A549 (cell line): ENCODE data around the gene BANF1. TPM values are rescaled to one million over a fixed set of nuclear protein-coding genes. Genes with fewer than 3 reads are reported as not detected.
"Not testable (repeated sequence)": the region's sequence is repeated elsewhere in the genome, so short reads cannot be mapped to it uniquely, and the experiment has no call there.

ENCODE experiments used
- ATAC-seq, 2 experiments: fragments of 200-7000 bp in 1 of 2; fragments of >200 bp in 1 of 2; cut with Nextera tagmentation in 1 of 2; cut with Tn5 transposase in 1 of 2; 3 replicates each; pipeline versions ENCODE4 v1.8.0 to v1.9.1; 2018 to 2020; ENCODE audit warnings: mild to moderate bottlenecking in 1 of 2, moderate library complexity in 1 of 2
- CTCF ChIA-PET: fragments of 300-600 bp; sonication (Branson Sonifier 250); formaldehyde crosslinking; extraction: SDS; loops from one replicate; lab custom pipeline; 2021; ENCODE audit warnings: antibody characterized with exemption, inconsistent platforms; lab: Yijun Ruan, JAX
- POLR2A ChIA-PET: fragments of 350-600 bp; formaldehyde crosslinking; extraction: SDS; loops from one replicate; lab custom pipeline; 2021; ENCODE audit warnings: antibody characterized with exemption, inconsistent platforms; lab: Yijun Ruan, JAX
- DNase-seq, 2 experiments: peaks; one replicate each; pipeline versions ENCODE4 v3.0.0 to v3.0.0-alpha.2; 2011 to 2016; ENCODE audit warnings: low read depth in 1 of 2, low spot score in 1 of 2
- FAIRE-seq: peaks from 2 replicates; lab custom pipeline; 2011; peaks lifted over from hg19 to GRCh38; lab: Jason Lieb, UNC
- H3K27ac ChIP-seq, 2 experiments: fragments of >200 bp; sonication (Bioruptor Twin); formaldehyde crosslinking; 3 replicates each; pipeline ENCODE4 v1.5.1; 2016 to 2017
- H3K4me1 ChIP-seq: fragments of >200 bp; sonication (Bioruptor Twin); formaldehyde crosslinking; 3 replicates; pipeline ENCODE4 v1.6.1; 2016
- H3K4me2 ChIP-seq: fragments of >200 bp; sonication (Bioruptor Twin); formaldehyde crosslinking; 3 replicates; pipeline ENCODE4 v1.6.1; 2016
- H3K4me3 ChIP-seq: fragments of >200 bp; sonication (Bioruptor Twin); formaldehyde crosslinking; 3 replicates; pipeline ENCODE4 v1.5.1; 2016
- H3K9me3 ChIP-seq: fragments of >200 bp; sonication (Bioruptor Twin); formaldehyde crosslinking; 3 replicates; pipeline ENCODE4 v1.6.1; 2016
- BCL3 ChIP-seq: fragments of >200 bp; sonication (Bioruptor Twin); formaldehyde crosslinking; IDR thresholded peaks from 3 replicates; pipeline ENCODE4 v1.6.1; 2016
- CTCF ChIP-seq: fragments of >200 bp; sonication (Bioruptor Twin); formaldehyde crosslinking; IDR thresholded peaks from 3 replicates; pipeline ENCODE4 v1.5.1; 2016
- E2F6 ChIP-seq: IDR thresholded peaks from 2 replicates; pipeline ENCODE4 v1.6.1; 2012; ENCODE audit warnings: low read depth, borderline replicate concordance
- EHF ChIP-seq: fragments of 250-450 bp; sonication (Bioruptor Pico); IDR thresholded peaks from 2 replicates; pipeline ENCODE4 v1.5.0; 2020; ENCODE audit warnings: mild to moderate bottlenecking
- EHMT2 ChIP-seq: fragments of 200-600 bp; sonication (generic); IDR thresholded peaks from 2 replicates; pipeline ENCODE4 v1.6.1; 2016; ENCODE audit warnings: antibody characterized with exemption, low read depth, mild to moderate bottlenecking, moderate library complexity
- ELK1 ChIP-seq: fragments of 150-350 bp; IDR thresholded peaks from 2 replicates; pipeline ENCODE4 v1.6.1; 2014; ENCODE audit warnings: low read depth, mild to moderate bottlenecking, low read length
- HOXA7 ChIP-seq: fragments of 250-450 bp; sonication (Bioruptor Pico); IDR thresholded peaks from 2 replicates; pipeline ENCODE4 v1.5.0; 2020; ENCODE audit warnings: mild to moderate bottlenecking, moderate library complexity
- JUNB ChIP-seq: fragments of >200 bp; sonication (Bioruptor Twin); formaldehyde crosslinking; IDR thresholded peaks from 2 replicates; pipeline ENCODE4 v1.6.1; 2016
- KDM5A ChIP-seq: fragments of 200-600 bp; sonication (generic); IDR thresholded peaks from 2 replicates; pipeline ENCODE4 v1.6.1; 2016; ENCODE audit warnings: antibody characterized with exemption, mild to moderate bottlenecking
- MAX ChIP-seq: IDR thresholded peaks from 2 replicates; pipeline ENCODE4 v1.6.1; 2012
- NPAS2 ChIP-seq: fragments of 250-450 bp; sonication (Bioruptor Pico); IDR thresholded peaks from 2 replicates; pipeline ENCODE4 v1.8.0; 2022; ENCODE audit warnings: mild to moderate bottlenecking, moderate library complexity, borderline replicate concordance
- PBX3 ChIP-seq: IDR thresholded peaks from 2 replicates; pipeline ENCODE4 v1.6.1; 2012
- PHF8 ChIP-seq: fragments of 200-600 bp; sonication (generic); IDR thresholded peaks from 2 replicates; pipeline ENCODE4 v1.6.1; 2016; ENCODE audit warnings: low read depth, mild to moderate bottlenecking, antibody characterized with exemption, moderate library complexity, borderline replicate concordance
- RAD21 ChIP-seq, 2 experiments: fragments of >200 bp in 1 of 2; sonication (Bioruptor Twin) in 1 of 2; formaldehyde crosslinking in 1 of 2; IDR thresholded peaks in 1 of 2; conservative IDR thresholded peaks in 1 of 2; 2 replicates in 1 of 2; 3 replicates in 1 of 2; pipeline ENCODE4 v1.6.1; 2012 to 2018; ENCODE audit warnings: inconsistent platforms in 1 of 2
- RFX5 ChIP-seq: fragments of 450-650 bp; IDR thresholded peaks from 2 replicates; pipeline ENCODE4 v1.7.1; 2014; ENCODE audit warnings: antibody characterized with exemption, mild to moderate bottlenecking, moderate library complexity
- SMC3 ChIP-seq: fragments of >200 bp; sonication (Bioruptor Twin); formaldehyde crosslinking; IDR thresholded peaks from 3 replicates; pipeline ENCODE4 v1.6.1; 2018; ENCODE audit warnings: inconsistent platforms
- TFCP2L1 ChIP-seq: fragments of 250-450 bp; sonication (Bioruptor Pico); IDR thresholded peaks from 2 replicates; pipeline ENCODE4 v1.5.0; 2021; ENCODE audit warnings: mild to moderate bottlenecking
- TP53 ChIP-seq: fragments of 250-450 bp; sonication (Bioruptor Pico); IDR thresholded peaks from 2 replicates; pipeline ENCODE4 v1.5.0; 2021; ENCODE audit warnings: mild to moderate bottlenecking, moderate library complexity
- WGBS: methylation state at CpG from one replicate; pipeline ENCODE4 v1.1.6; 2017; ENCODE audit errors: missing lambda C conversion rate; 5-methylcytosine and 5-hydroxymethylcytosine counted together
- polyA plus RNA-seq, 4 experiments: library from polyadenylated mRNA; depleted of rRNA in 3 of 4; stranded (reverse); fragments of >200 nt; fragmentation: RNase III in 1 of 4; extraction: RNeasy Plus Mini Kit Qiagen cat#74134 plus additional on column Dnase treatment in 1 of 4; gene quantifications; 2 replicates in 3 of 4; 3 replicates in 1 of 4; pipeline ENCODE4 v1.2.3, GENCODE V29; 2011 to 2017

The BANF1 gene
- polyA plus RNA-seq, 2 of the 4 experiments (the other 2 are of a cell fraction) = 309 to 399 TPM

GRCh38 chr11:66022401-66023185, 20.3 kb downstream of the BANF1 start:
- POLR2A ChIA-PET = interaction anchor here (0.5 to 1.0 kb wide), 7 partner anchors 9 to 132 kb away, joined by 3 to 6 read pairs (median 4); partner anchors contain the start of genes CCDC85B and SF3B2
- TF ChIP-seq PBX3 (no peak), TFCP2L1 (CRISPR knock-in tag) (no peak), PHF8 (no peak), BCL3 (no peak), MAX (peak; percentile 62), NPAS2 (CRISPR knock-in tag) (no peak), CTCF (peak; percentile 84), E2F6 (peak; percentile 55; the same call in 1 of the 2 replicates), SMC3 (peak; percentile 61; the same call in 1 of the 3 replicates), EHF (CRISPR knock-in tag) (no peak), JUNB (no peak), RFX5 (no peak), KDM5A (no peak), HOXA7 (no peak), TP53 (CRISPR knock-in tag) (no peak), ELK1 (no peak), EHMT2 (no peak), RAD21 (conservative IDR thresholded peaks at IDR 0.05 in 1 of 2, IDR thresholded peaks at IDR 0.05 in 1 of 2) (peak; percentile 72 to 75)
- 13% methylated on average over 44 of the region's 46 CpGs for WGBS
- ATAC-seq (peak; percentile 78 to 92), FAIRE-seq (no peak), DNase-seq (peak; percentile 72 to 82)
- Histone ChIP-seq H3K9me3 (no peaks in the 10 kb centered on the region), H3K4me3 (peak overlapping the region; percentile 33), H3K4me2 (peak overlapping the region; percentile 82), H3K27ac (peak overlapping the region; percentile 50 to 77), H3K4me1 (peaks cover 12% of the 10 kb centered on the region)
- CTCF ChIA-PET = interaction anchor here (0.6 to 6.5 kb wide), 53 partner anchors 9 to 608 kb away, joined by 3 to 188 read pairs (median 4); partner anchors contain the start of genes BANF1, CCDC85B, CST6 and FIBP

- peaks cover 12% of the 10 kb centered on the region for H3K4me1 ChIP-seq
- H3K4me2 ChIP-seq, ATAC-seq, DNase-seq, FAIRE-seq, H3K4me3 ChIP-seq, H3K27ac ChIP-seq, H3K9me3 ChIP-seq: not testable (repeated sequence)
- CTCF ChIA-PET = interaction anchor here (0.6 to 6.5 kb wide), 32 partner anchors 8 to 607 kb away, joined by 3 to 188 read pairs (median 5); partner anchors contain the start of genes BANF1, CCDC85B, CST6 and FIBP
- 82% methylated on average over 5 of the region's 5 CpGs for WGBS
- POLR2A ChIA-PET = interaction anchor here (0.5 kb wide), 1 partner anchor 22 kb away, joined by 4 read pairs; no protein-coding TSS in a partner anchor
These were observed 20.8 kb downstream of the BANF1 start for GRCh38 chr11:66023186-66023440.
